Activated CD4-positive, alpha-beta T cell treated with anti-CD3 and anti-CD28 coated beads, Interleukin-2, amount 50 U/mL, for 16 hours (primary cell): Measurements from ENCODE around the gene NDST1.

ENCODE experiments used
- DNase-seq: peaks from one replicate; pipeline ENCODE4 v3.0.0-alpha.2; 2020

NDST1 gene

GRCh38 chr5:150489360-150490295, 18.3 kb upstream of the NDST1 start:
- no peak for DNase-seq

GRCh38 chr5:150490296-150490669, 17.6 kb upstream of the NDST1 start:
- DNase-seq, result no peak

GRCh38 chr5:150490754-150491153, 17.2 kb upstream of the NDST1 start:
- DNase-seq, result no peak

- no peak for DNase-seq
Observed at GRCh38 chr5:150491876-150492275, 16.1 kb upstream of the NDST1 start.

- DNase-seq, result no peak
Observed at GRCh38 chr5:150492621-150493020, 15.3 kb upstream of the NDST1 start.

- DNase-seq, result no peak
Observed at GRCh38 chr5:150496098-150496497, 11.8 kb upstream of the NDST1 start.

GRCh38 chr5:150496534-150496933, 11.4 kb upstream of the NDST1 start:
- DNase-seq, result no peak

GRCh38 chr5:150497274-150497988, 10.5 kb upstream of the NDST1 start:
- no peak for DNase-seq

- DNase-seq, result no peak
Observed at GRCh38 chr5:150497989-150498317, 10.0 kb upstream of the NDST1 start.

GRCh38 chr5:150498501-150498900, 9.4 kb upstream of the NDST1 start:
- DNase-seq, result no peak

- no peak for DNase-seq
Observed at GRCh38 chr5:150498971-150499370, 9.0 kb upstream of the NDST1 start.

- DNase-seq, result no peak
Observed at GRCh38 chr5:150499437-150499956, 8.4 kb upstream of the NDST1 start.

- no peak for DNase-seq
Observed at GRCh38 chr5:150500328-150500841, 7.5 kb upstream of the NDST1 start.

GRCh38 chr5:150500905-150501304, 7.0 kb upstream of the NDST1 start:
- DNase-seq, result no peak

- no peak for DNase-seq
Observed at GRCh38 chr5:150502106-150502505, 5.8 kb upstream of the NDST1 start.

GRCh38 chr5:150502847-150503246, 5.1 kb upstream of the NDST1 start:
- no peak for DNase-seq

GRCh38 chr5:150503386-150503785, 4.5 kb upstream of the NDST1 start:
- DNase-seq, result no peak

- no peak for DNase-seq
Observed at GRCh38 chr5:150503977-150504620, 3.8 kb upstream of the NDST1 start.

GRCh38 chr5:150505041-150505511, 2.9 kb upstream of the NDST1 start:
- DNase-seq, result no peak

GRCh38 chr5:150505816-150506215, 2.1 kb upstream of the NDST1 start:
- DNase-seq, result no peak

GRCh38 chr5:150506571-150507473, 1.1 kb upstream of the NDST1 start:
- no peak for DNase-seq

GRCh38 chr5:150508277-150508640, 328 bp downstream of the NDST1 start:
- no peak for DNase-seq
